GM23338 (cell line): ENCODE data around the gene SIRT2. TPM values are rescaled to one million over a fixed set of nuclear protein-coding genes. Genes with fewer than 3 reads are reported as not detected.

Source experiments
- ATAC-seq: fragments of 200-7000 bp; cut with Tn5 transposase; 3 replicates; pipeline ENCODE4 v1.9.1; 2020
- DNase-seq: peaks from one replicate; pipeline ENCODE4 v3.0.0-alpha.2; 2015; ENCODE audit warnings: low spot score
- H2AFZ ChIP-seq: fragments of 200-600 bp; sonication (generic); 2 replicates; pipeline ENCODE4 v1.8.0; 2016; ENCODE audit warnings: antibody characterized with exemption, mild to moderate bottlenecking, moderate library complexity
- H3F3A ChIP-seq: fragments of 200-600 bp; sonication (generic); replicated peaks from 2 replicates; pipeline ENCODE4 v1.8.0; 2017; ENCODE audit warnings: antibody characterized with exemption, mixed run types, low read depth
- H3K27ac ChIP-seq: fragments of 200-600 bp; sonication (generic); 2 replicates; pipeline ENCODE4 v1.6.1; 2016; ENCODE audit warnings: low read depth
- H3K27me3 ChIP-seq: fragments of 200-600 bp; sonication (generic); 2 replicates; pipeline ENCODE4 v1.8.0; 2016; ENCODE audit warnings: mild to moderate bottlenecking, mixed run types, moderate library complexity; ENCODE audit not compliant: insufficient read depth
- H3K36me3 ChIP-seq: fragments of 200-600 bp; sonication (generic); 2 replicates; pipeline ENCODE4 v1.8.0; 2016; ENCODE audit warnings: mild to moderate bottlenecking; ENCODE audit not compliant: insufficient read depth
- H3K4me1 ChIP-seq: fragments of 200-600 bp; sonication (generic); 2 replicates; pipeline ENCODE4 v1.8.0; 2016; ENCODE audit warnings: mild to moderate bottlenecking, moderate library complexity; ENCODE audit not compliant: insufficient read depth
- H3K4me2 ChIP-seq: fragments of 200-600 bp; sonication (generic); 2 replicates; pipeline ENCODE4 v1.7.1; 2017; ENCODE audit warnings: mixed run types
- H3K4me3 ChIP-seq: fragments of 200-600 bp; sonication (generic); 2 replicates; pipeline ENCODE4 v1.6.1; 2016; ENCODE audit warnings: mixed run types
- H3K79me2 ChIP-seq: fragments of 200-600 bp; sonication (generic); replicated peaks from 2 replicates; pipeline ENCODE4 v1.8.0; 2017; ENCODE audit warnings: mild to moderate bottlenecking; ENCODE audit not compliant: insufficient read depth
- H3K9me2 ChIP-seq: fragments of 200-600 bp; sonication (generic); 2 replicates; pipeline ENCODE4 v1.8.0; 2017; ENCODE audit not compliant: insufficient read depth
- H4K20me1 ChIP-seq: fragments of 200-600 bp; sonication (generic); replicated peaks from 2 replicates; pipeline ENCODE4 v1.8.0; 2017; ENCODE audit warnings: mild to moderate bottlenecking; ENCODE audit not compliant: insufficient read depth
- H3K27ac Mint-ChIP-seq: 2 replicates; pipeline ENCODE4 v1.8.0; 2020; ENCODE audit warnings: inconsistent platforms, mild to moderate bottlenecking, moderate library complexity, mixed read lengths
- H3K27me3 Mint-ChIP-seq: 3 replicates; pipeline ENCODE4 v1.8.0; 2022; ENCODE audit warnings: low read depth, mild to moderate bottlenecking, moderate library complexity, mixed read lengths, inconsistent platforms; ENCODE audit not compliant: insufficient read depth, poor library complexity
- H3K36me3 Mint-ChIP-seq: 3 replicates; pipeline ENCODE4 v1.8.0; 2021; ENCODE audit warnings: low read depth, mild to moderate bottlenecking, inconsistent platforms, moderate library complexity, mixed read lengths
- H3K4me1 Mint-ChIP-seq: 3 replicates; pipeline ENCODE4 v1.8.0; 2020; ENCODE audit warnings: mild to moderate bottlenecking, inconsistent platforms, mixed read lengths
- H3K4me3 Mint-ChIP-seq: 3 replicates; pipeline ENCODE4 v1.8.0; 2021; ENCODE audit warnings: moderate library complexity, mild to moderate bottlenecking, inconsistent platforms, mixed read lengths
- H3K9me3 Mint-ChIP-seq: 3 replicates; pipeline ENCODE4 v1.8.0; 2020; ENCODE audit warnings: moderate library complexity, mild to moderate bottlenecking, inconsistent platforms, mixed read lengths
- CREB1 ChIP-seq: fragments of 250-450 bp; sonication (Bioruptor Pico); IDR thresholded peaks from 2 replicates; pipeline ENCODE4 v1.5.0; 2020; ENCODE audit warnings: low read depth, mild to moderate bottlenecking, moderate library complexity
- CTCF ChIP-seq, 2 experiments: fragments of 200-600 bp in 1 of 2; sonication (generic) in 1 of 2; conservative IDR thresholded peaks; 2 replicates each; pipeline versions ENCODE4 v1.5.1 to v1.6.1; 2016 to 2017; ENCODE audit warnings: antibody characterized with exemption in 2 of 2, low read depth in 2 of 2, mild to moderate bottlenecking in 2 of 2, moderate library complexity in 1 of 2
- ETS1 ChIP-seq: IDR thresholded peaks from 2 replicates; pipeline ENCODE4 v1.6.1; 2016; ENCODE audit warnings: antibody characterized with exemption
- EZH2 ChIP-seq: fragments of 200-600 bp; sonication (generic); IDR thresholded peaks from one replicate; pipeline ENCODE4 v1.8.0; 2017; ENCODE audit warnings: antibody characterized with exemption, mild to moderate bottlenecking, low read depth; ENCODE audit not compliant: unreplicated experiment
- EZH2phosphoT487 ChIP-seq: fragments of 200-600 bp; sonication (generic); IDR thresholded peaks from one replicate; pipeline ENCODE4 v1.8.1; 2018; ENCODE audit warnings: antibody characterized with exemption; ENCODE audit not compliant: unreplicated experiment
- JUNB ChIP-seq: IDR thresholded peaks from one replicate; pipeline ENCODE4 v1.6.1; 2016; ENCODE audit warnings: antibody characterized with exemption; ENCODE audit not compliant: unreplicated experiment
- NANOG ChIP-seq: IDR thresholded peaks from 2 replicates; pipeline ENCODE4 v1.6.1; 2016; ENCODE audit warnings: antibody characterized with exemption, borderline replicate concordance
- POLR2AphosphoS5 ChIP-seq: IDR thresholded peaks from 2 replicates; pipeline ENCODE4 v1.6.1; 2016; ENCODE audit warnings: antibody characterized with exemption, low read depth
- REST ChIP-seq: IDR thresholded peaks from one replicate; pipeline ENCODE4 v1.6.1; 2018; ENCODE audit warnings: antibody characterized with exemption; ENCODE audit not compliant: unreplicated experiment
- STAT1 ChIP-seq: IDR thresholded peaks from one replicate; pipeline ENCODE4 v1.6.1; 2016; ENCODE audit warnings: antibody characterized with exemption; ENCODE audit not compliant: unreplicated experiment
- ZNF114 ChIP-seq: fragments of 250-450 bp; sonication (Bioruptor Pico); IDR thresholded peaks from 2 replicates; pipeline ENCODE4 v1.5.0; 2020; ENCODE audit warnings: mild to moderate bottlenecking, moderate library complexity
- ZNF331 ChIP-seq: fragments of 250-450 bp; sonication (Bioruptor Pico); IDR thresholded peaks from 2 replicates; pipeline ENCODE4 v1.5.0; 2020; ENCODE audit warnings: low read depth, mild to moderate bottlenecking, moderate library complexity
- polyA plus RNA-seq: library from polyadenylated mRNA; unstranded; fragments of >200 nt; fragmentation: Nextera tagmentation; extraction: Ambion mirVana; gene quantifications from 2 replicates; pipeline ENCODE4 v1.2.1, GENCODE V29; 2016
- total RNA-seq: library from RNA; depleted of rRNA; stranded (reverse); fragments of >200 nt; shearing (Covaris generic); gene quantifications from 2 replicates; pipeline ENCODE4 v1.2.3, GENCODE V29; 2014
- TF ChIP-seq, protein P1 (sequence below): fragments of 250-450 bp; sonication (Bioruptor Pico); IDR thresholded peaks from 2 replicates; pipeline ENCODE4 v1.5.0; 2020; ENCODE audit warnings: mild to moderate bottlenecking, moderate library complexity

The SIRT2 gene
- total and polyA plus RNA-seq, 2 experiments from 2014 or later: 2.7 to 8.4 TPM

DNA sequence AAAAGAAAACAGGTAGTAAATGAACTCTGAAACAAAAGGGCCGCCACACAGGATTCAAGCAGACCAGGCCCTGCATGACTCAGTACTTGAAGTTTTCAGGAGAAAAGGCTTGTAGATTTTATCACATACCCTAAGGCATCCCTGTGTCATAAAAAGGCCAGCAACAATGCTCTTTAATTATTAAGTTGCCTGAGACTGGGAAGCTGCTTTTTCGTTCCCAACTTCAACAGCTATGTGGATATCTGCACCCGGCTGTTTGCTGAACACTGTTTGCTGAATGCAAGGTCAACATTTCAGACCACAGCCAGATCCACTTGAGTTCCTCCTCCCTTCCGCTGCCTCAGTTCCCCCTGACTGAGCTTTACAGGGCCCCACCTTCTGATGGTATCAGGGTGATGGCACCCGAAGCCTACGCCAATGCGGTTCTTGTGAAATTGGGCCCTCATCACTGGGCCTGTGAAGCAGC lies 61.7 kb downstream of the SIRT2 start:
- H3K9me2 ChIP-seq: no peaks in the 10 kb centered on the region
- H3K4me3 Mint-ChIP-seq: no peak overlapping the region
- H3K4me2 ChIP-seq: no peak overlapping the region
- H3K27ac Mint-ChIP-seq: no peak overlapping the region
- peaks cover 19% of the 10 kb centered on the region for H3K79me2 ChIP-seq
- H3K27me3 ChIP-seq: no peaks in the 10 kb centered on the region
- TF ChIP-seq EZH2 (no peak), CTCF (conservative IDR thresholded peaks at IDR 0.05; ENCODE audit: low read depth in 2 of 2) (no peak), POLR2AphosphoS5 (no peak), REST (no peak), STAT1 (no peak), EZH2phosphoT487 (no peak), ZNF114 (CRISPR knock-in tag) (no peak), JUNB (no peak), CREB1 (no peak), NANOG (no peak), ZNF331 (CRISPR knock-in tag) (no peak), ETS1 (no peak)
- TF ChIP-seq, protein P1, sequence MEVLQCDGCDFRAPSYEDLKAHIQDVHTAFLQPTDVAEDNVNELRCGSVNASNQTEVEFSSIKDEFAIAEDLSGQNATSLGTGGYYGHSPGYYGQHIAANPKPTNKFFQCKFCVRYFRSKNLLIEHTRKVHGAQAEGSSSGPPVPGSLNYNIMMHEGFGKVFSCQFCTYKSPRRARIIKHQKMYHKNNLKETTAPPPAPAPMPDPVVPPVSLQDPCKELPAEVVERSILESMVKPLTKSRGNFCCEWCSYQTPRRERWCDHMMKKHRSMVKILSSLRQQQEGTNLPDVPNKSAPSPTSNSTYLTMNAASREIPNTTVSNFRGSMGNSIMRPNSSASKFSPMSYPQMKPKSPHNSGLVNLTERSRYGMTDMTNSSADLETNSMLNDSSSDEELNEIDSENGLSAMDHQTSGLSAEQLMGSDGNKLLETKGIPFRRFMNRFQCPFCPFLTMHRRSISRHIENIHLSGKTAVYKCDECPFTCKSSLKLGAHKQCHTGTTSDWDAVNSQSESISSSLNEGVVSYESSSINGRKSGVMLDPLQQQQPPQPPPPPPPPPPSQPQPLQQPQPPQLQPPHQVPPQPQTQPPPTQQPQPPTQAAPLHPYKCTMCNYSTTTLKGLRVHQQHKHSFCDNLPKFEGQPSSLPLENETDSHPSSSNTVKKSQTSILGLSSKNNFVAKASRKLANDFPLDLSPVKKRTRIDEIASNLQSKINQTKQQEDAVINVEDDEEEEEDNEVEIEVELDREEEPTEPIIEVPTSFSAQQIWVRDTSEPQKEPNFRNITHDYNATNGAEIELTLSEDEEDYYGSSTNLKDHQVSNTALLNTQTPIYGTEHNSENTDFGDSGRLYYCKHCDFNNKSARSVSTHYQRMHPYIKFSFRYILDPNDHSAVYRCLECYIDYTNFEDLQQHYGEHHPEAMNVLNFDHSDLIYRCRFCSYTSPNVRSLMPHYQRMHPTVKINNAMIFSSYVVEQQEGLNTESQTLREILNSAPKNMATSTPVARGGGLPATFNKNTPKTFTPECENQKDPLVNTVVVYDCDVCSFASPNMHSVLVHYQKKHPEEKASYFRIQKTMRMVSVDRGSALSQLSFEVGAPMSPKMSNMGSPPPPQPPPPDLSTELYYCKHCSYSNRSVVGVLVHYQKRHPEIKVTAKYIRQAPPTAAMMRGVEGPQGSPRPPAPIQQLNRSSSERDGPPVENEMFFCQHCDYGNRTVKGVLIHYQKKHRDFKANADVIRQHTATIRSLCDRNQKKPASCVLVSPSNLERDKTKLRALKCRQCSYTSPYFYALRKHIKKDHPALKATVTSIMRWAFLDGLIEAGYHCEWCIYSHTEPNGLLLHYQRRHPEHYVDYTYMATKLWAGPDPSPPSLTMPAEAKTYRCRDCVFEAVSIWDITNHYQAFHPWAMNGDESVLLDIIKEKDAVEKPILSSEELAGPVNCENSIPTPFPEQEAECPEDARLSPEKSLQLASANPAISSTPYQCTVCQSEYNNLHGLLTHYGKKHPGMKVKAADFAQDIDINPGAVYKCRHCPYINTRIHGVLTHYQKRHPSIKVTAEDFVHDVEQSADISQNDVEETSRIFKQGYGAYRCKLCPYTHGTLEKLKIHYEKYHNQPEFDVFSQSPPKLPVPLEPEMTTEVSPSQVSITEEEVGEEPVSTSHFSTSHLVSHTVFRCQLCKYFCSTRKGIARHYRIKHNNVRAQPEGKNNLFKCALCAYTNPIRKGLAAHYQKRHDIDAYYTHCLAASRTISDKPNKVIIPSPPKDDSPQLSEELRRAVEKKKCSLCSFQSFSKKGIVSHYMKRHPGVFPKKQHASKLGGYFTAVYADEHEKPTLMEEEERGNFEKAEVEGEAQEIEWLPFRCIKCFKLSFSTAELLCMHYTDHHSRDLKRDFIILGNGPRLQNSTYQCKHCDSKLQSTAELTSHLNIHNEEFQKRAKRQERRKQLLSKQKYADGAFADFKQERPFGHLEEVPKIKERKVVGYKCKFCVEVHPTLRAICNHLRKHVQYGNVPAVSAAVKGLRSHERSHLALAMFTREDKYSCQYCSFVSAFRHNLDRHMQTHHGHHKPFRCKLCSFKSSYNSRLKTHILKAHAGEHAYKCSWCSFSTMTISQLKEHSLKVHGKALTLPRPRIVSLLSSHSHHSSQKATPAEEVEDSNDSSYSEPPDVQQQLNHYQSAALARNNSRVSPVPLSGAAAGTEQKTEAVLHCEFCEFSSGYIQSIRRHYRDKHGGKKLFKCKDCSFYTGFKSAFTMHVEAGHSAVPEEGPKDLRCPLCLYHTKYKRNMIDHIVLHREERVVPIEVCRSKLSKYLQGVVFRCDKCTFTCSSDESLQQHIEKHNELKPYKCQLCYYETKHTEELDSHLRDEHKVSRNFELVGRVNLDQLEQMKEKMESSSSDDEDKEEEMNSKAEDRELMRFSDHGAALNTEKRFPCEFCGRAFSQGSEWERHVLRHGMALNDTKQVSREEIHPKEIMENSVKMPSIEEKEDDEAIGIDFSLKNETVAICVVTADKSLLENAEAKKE (CRISPR knock-in tag): no peak
- DNase-seq (no peak), ATAC-seq (no peak)
- no peaks in the 10 kb centered on the region for H3K9me3 Mint-ChIP-seq
- H3K4me3 ChIP-seq: no peak overlapping the region
- H3K36me3 ChIP-seq: peaks cover 60% of the 10 kb centered on the region
- H3K36me3 Mint-ChIP-seq: peaks cover 82% of the 10 kb centered on the region
- H4K20me1 ChIP-seq: peaks cover 31% of the 10 kb centered on the region
- peaks cover 3% of the 10 kb centered on the region; the same call in 1 of the 2 replicates for H3K4me1 ChIP-seq
- H3K27me3 Mint-ChIP-seq: peaks cover 20% of the 10 kb centered on the region
- peaks cover 85% of the 10 kb centered on the region for H3F3A ChIP-seq
- H3K27ac ChIP-seq: no peak overlapping the region
- no peak overlapping the region for H2AFZ ChIP-seq
- H3K4me1 Mint-ChIP-seq: no peaks in the 10 kb centered on the region; the same call in 2 of the 3 replicates
